ENCODE results near the gene FGF12.

Gene FGF12

DNA sequence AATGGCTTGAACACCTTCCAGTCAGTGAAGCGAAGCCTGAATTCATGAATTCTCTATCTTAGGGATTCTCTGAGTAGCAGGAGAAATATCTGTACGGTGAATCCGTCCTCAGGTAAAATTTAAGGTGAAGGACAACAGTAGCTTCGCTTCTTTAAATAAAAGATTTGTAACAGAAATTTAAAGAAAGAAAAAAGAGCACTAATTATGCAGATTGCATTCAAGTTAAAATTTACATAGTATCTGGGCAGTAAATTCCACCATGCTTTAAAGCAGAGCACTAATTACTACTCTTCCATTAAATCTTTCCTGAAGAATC is 282.6 kb downstream of the FGF12 start:
- Histone ChIP-seq H3K27me3 (ENCODE audit: insufficient read depth, poor library complexity, severe bottlenecking) (peaks cover 23% of the 10 kb centered on the region), H3K27ac (ENCODE audit: poor library complexity, severe bottlenecking) (no peak overlapping the region), H3K36me3 (ENCODE audit: low read depth) (no peaks in the 10 kb centered on the region), H3K9me3 (ENCODE audit: severe bottlenecking) (no peaks in the 10 kb centered on the region), H3K4me1 (ENCODE audit: insufficient read depth, poor library complexity, severe bottlenecking) (no peaks in the 10 kb centered on the region), H3K4me3 (ENCODE audit: severe bottlenecking) (no peak overlapping the region)
- peak; percentile 80 for TF ChIP-seq CTCF (IDR thresholded peaks at IDR 0.05; ENCODE audit: poor library complexity, severe bottlenecking)
- DNase-seq (ENCODE audit: low spot score) (no peak), ATAC-seq (ENCODE audit: low read depth) (no peak)

- Histone ChIP-seq H3K27me3 (ENCODE audit: insufficient read depth, poor library complexity, severe bottlenecking) (peaks cover 23% of the 10 kb centered on the region), H3K36me3 (ENCODE audit: low read depth) (no peaks in the 10 kb centered on the region), H3K4me1 (ENCODE audit: insufficient read depth, poor library complexity, severe bottlenecking) (no peaks in the 10 kb centered on the region), H3K27ac (ENCODE audit: poor library complexity, severe bottlenecking) (no peak overlapping the region), H3K4me3 (ENCODE audit: severe bottlenecking) (no peak overlapping the region), H3K9me3 (ENCODE audit: severe bottlenecking) (no peaks in the 10 kb centered on the region)
- peak; percentile 98 for TF ChIP-seq CTCF (IDR thresholded peaks at IDR 0.05; ENCODE audit: poor library complexity, severe bottlenecking)
- DNase-seq (ENCODE audit: low spot score) (no peak), ATAC-seq (ENCODE audit: low read depth) (peak; percentile 82)
Measured at GRCh38 chr3:192444096-192444790, 283.1 kb downstream of the FGF12 start.

GRCh38 chr3:192435241-192435640 is 292.1 kb downstream of the FGF12 start:
- no peak for DNase-seq (ENCODE audit: low spot score)
- TF ChIP-seq CTCF (IDR thresholded peaks at IDR 0.05; ENCODE audit: poor library complexity, severe bottlenecking), result no peak
- Histone ChIP-seq H3K4me1 (ENCODE audit: insufficient read depth, poor library complexity, severe bottlenecking) (no peaks in the 10 kb centered on the region), H3K9me3 (ENCODE audit: severe bottlenecking) (no peaks in the 10 kb centered on the region), H3K4me3 (ENCODE audit: severe bottlenecking) (no peak overlapping the region), H3K36me3 (ENCODE audit: low read depth) (no peaks in the 10 kb centered on the region), H3K27ac (ENCODE audit: poor library complexity, severe bottlenecking) (no peak overlapping the region), H3K27me3 (ENCODE audit: insufficient read depth, poor library complexity, severe bottlenecking) (no peaks in the 10 kb centered on the region)
- ATAC-seq (ENCODE audit: low read depth), result no peak

DNA sequence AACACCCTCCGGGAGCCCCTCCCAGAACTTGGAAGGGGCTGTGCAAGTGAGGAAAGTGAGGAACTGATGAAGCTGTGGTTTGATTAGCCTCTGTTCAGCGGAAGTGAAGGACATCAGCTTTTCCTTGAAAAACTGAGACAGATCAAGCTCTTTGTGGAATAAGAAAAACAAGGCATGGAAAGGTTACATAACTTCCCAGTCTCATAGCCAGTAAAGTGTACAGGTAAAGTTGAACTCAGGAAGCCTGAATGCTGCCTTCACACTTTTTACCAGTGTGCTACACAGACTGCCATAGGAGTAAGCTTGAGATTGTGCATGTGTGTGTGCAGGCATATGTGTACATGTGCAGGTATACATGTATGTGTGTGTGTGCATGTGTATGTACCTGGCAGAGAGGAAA is 293.2 kb downstream of the FGF12 start:
- DNase-seq (ENCODE audit: low spot score), result no peak
- no peak for ATAC-seq (ENCODE audit: low read depth)
- Histone ChIP-seq H3K36me3 (ENCODE audit: low read depth) (no peaks in the 10 kb centered on the region), H3K9me3 (ENCODE audit: severe bottlenecking) (no peaks in the 10 kb centered on the region), H3K27ac (ENCODE audit: poor library complexity, severe bottlenecking) (no peak overlapping the region), H3K4me3 (ENCODE audit: severe bottlenecking) (no peak overlapping the region), H3K4me1 (ENCODE audit: insufficient read depth, poor library complexity, severe bottlenecking) (no peaks in the 10 kb centered on the region), H3K27me3 (ENCODE audit: insufficient read depth, poor library complexity, severe bottlenecking) (no peaks in the 10 kb centered on the region)
- TF ChIP-seq CTCF (IDR thresholded peaks at IDR 0.05; ENCODE audit: poor library complexity, severe bottlenecking), result no peak

DNA sequence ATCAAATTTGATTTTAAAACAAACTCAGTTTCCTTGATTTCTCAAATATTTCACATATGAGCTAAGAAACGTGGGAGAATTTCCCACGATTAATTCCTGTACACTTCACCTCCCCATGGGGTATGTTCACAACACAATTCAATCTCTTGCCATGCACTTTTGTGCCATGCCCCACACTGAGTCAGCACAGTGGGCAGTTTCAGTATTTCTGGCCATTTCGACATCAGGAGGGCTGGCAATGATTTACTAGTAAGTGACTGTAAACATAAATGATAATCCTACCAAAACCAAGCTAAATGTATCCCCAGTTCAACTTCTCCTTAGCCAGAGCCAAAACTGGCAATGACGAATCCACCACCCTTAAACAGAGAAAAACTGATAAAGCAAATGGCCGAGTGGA is 293.6 kb downstream of the FGF12 start:
- no peaks in the 10 kb centered on the region for H3K36me3 ChIP-seq (ENCODE audit: low read depth)
- ATAC-seq (ENCODE audit: low read depth) (no peak), DNase-seq (ENCODE audit: low spot score) (no peak)
- no peaks in the 10 kb centered on the region for H3K9me3 ChIP-seq (ENCODE audit: severe bottlenecking)
- H3K27me3 ChIP-seq (ENCODE audit: insufficient read depth, poor library complexity, severe bottlenecking), result peaks cover 1% of the 10 kb centered on the region
- H3K4me3 ChIP-seq (ENCODE audit: severe bottlenecking), result no peak overlapping the region
- no peak for TF ChIP-seq CTCF (IDR thresholded peaks at IDR 0.05; ENCODE audit: poor library complexity, severe bottlenecking)
- H3K4me1 ChIP-seq (ENCODE audit: insufficient read depth, poor library complexity, severe bottlenecking), result no peaks in the 10 kb centered on the region
- H3K27ac ChIP-seq (ENCODE audit: poor library complexity, severe bottlenecking), result no peak overlapping the region
